HG03064 (cell line): ENCODE results near the gene SMURF1.

Experiments
- ATAC-seq: cut with Tn5 transposase; IDR thresholded peaks from one replicate; pipeline ENCODE4 v1.9.1; 2021; ENCODE audit warnings: low read depth; ENCODE audit not compliant: unreplicated experiment

The SMURF1 gene

GRCh38 chr7:98994046-98994944 is 149.6 kb downstream of the SMURF1 start:
- no peak for ATAC-seq

DNA sequence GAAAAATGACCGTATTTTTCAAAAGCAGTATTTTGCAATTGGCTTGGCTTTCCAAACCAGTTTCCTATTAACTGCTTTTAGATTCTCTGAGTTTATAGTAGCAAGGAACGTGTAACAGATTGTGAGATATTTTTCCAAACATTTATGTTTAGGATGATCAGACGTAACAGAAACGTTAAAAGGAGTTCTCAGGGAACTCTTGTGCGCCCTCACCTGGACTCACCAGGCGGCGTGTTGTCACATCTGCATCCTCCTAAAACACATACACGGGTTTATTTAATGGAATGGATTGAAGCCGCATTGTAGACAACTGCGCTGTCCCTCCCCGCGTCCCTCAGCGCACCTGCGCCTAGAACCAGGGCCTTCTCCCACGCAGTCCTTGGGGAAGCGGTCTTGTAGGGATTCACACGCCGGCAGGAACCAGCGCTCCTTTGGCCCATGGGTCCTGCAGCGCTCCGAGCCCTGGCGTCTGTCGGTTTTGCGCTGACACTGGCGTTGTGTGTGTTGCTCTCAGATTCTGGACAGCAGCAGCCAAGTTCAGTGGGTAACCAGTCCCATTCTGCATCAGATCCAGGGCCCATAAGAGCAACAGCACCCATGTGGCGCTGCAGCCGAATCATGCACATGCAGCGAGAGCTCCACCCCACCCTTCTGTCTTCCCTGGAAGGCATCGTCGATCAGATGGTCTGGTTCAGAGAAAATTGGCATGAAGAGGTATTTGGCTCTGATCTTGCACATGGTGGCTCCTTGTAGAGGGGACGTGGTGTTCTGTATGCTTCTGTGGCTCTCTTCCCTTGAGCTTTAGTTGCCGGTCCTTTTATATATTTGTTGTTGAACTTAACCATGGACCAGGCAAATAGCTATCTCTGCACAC is 150.6 kb downstream of the SMURF1 start:
- ATAC-seq: no peak

DNA sequence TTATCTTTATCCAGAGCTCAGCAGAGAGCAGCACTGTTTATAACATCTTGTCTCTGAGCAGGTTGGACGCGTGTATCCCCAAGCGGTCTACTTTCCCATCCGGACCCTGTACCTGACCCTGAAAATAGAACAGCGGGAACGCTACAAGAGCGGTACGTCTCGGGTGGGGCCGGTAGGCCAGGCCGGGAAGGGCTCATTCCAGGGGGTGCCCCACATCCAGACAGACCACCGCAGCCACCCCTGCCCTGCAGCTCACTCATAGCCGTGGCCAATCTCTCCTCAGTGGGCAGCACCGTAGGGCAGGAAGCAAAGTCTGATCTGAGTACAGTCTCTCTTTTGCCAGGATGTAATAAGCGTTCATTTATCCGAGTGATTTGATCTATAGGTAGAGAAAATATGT is 151.8 kb downstream of the SMURF1 start:
- ATAC-seq: no peak

- no peak for ATAC-seq
Observed at GRCh38 chr7:98991141-98991540, 152.8 kb downstream of the SMURF1 start.

DNA sequence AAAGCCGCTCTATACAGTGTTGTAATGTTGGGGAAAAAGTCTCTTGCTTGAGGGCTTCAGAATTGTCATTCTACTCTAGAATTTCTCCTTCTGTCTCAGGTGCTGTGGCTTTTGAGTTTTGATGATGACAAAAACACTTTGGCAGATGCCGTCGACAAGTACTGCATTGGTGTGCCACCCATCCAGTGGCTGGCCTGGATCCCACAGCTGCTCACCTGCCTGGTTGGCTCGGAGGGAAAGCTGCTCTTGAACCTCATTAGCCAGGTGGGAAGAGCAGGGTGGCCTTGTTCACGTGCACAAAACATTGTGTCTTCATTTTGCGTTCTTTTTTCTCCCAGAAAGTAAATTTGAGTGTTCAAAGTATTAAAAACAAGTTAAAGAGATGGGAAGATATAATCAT is 153.6 kb downstream of the SMURF1 start:
- ATAC-seq: no peak

- no peak for ATAC-seq
Observed at GRCh38 chr7:98988641-98989040, 155.3 kb downstream of the SMURF1 start.

DNA sequence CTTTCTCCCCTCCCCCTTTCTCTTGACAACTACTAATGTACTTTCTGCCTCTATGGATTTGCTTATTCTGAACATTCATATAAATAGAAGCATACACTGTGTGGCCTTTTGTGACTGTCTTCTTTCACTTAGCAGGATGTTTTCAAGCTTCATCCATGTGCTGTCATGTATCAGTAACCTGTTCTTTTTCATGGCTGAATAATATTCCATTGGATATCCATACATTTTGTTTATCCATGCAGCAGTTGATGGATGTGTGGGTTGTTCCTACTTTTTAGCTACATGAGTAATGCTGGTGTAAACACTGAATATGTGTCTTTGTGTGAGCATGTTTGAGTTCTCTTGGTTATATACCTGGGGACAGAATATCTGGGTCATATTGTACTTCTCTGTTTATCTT is 158.0 kb downstream of the SMURF1 start:
- no peak for ATAC-seq

- ATAC-seq: no peak
Observed at GRCh38 chr7:98985406-98985805, 158.5 kb downstream of the SMURF1 start.

DNA sequence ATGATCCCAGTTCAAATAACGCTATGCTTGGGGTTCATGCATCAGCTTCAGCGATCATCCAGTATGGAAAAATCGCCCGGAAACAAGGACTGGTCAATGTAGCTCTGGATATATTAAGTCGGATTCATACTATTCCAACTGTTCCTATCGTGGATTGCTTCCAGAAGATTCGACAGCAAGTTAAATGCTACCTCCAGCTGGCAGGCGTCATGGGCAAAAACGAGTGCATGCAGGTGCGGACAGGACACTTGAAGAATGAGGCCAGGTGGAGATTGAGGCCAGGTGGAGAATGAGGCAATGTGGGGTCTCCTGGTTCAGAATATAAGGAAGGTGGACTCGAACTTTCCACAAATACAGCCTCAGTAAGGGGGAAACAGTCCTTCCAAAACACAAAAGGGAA is 159.8 kb downstream of the SMURF1 start:
- no peak for ATAC-seq

GRCh38 chr7:98982686-98983085 is 161.2 kb downstream of the SMURF1 start:
- no peak for ATAC-seq

DNA sequence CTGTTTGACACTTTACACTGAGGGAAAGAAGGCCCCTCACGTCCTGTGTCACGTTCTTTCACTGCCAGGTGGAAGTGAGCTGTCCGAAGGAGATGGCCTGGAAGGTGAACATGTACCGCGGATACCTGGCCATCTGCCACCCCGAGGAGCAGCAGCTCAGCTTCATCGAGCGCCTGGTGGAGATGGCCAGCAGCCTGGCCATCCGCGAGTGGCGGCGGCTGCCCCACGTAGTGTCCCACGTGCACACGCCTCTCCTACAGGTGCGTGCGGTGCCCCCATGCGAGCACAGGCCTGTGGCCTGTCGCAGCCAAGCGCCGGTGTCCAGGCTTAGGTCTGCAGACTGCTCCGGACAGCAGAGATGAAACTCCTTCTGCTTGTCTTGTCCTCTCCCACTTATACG is 162.2 kb downstream of the SMURF1 start:
- no peak for ATAC-seq

GRCh38 chr7:98978672-98979071 is 165.2 kb downstream of the SMURF1 start:
- ATAC-seq: no peak
